ENCODE results near the gene RGSL1.

Gene RGSL1

DNA sequence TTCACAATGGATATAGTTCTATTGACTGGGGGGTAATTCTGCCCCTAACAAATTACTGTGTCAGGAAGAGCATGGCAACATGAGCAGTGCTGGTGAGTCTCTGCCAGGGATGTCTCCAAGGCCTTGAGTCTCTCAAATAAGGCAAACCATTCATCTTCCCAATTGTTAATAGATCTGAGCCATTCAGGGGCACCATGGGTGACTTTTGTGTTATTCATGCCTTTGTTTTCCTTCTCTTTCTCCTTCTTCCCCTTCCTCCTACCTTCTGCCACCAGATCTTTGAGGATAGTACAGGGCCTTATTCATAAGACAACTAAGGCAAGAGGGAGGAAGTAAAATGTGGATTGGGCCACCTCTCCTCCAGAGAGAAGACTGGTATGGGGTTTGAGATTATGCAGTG is at the start of gene RGSL1:
RGSL1 (plus strand) TSS at position 60 of the 400 bp plus-strand sequence; CDS start at position 80, 20 bp downstream.
- DNase-seq: no peak
- in situ Hi-C loops (cut with MboI; ENCODE audit: low pct_unique_long_range_greater_than_20kb, low sequenced_read_pairs): no loop called here

DNA sequence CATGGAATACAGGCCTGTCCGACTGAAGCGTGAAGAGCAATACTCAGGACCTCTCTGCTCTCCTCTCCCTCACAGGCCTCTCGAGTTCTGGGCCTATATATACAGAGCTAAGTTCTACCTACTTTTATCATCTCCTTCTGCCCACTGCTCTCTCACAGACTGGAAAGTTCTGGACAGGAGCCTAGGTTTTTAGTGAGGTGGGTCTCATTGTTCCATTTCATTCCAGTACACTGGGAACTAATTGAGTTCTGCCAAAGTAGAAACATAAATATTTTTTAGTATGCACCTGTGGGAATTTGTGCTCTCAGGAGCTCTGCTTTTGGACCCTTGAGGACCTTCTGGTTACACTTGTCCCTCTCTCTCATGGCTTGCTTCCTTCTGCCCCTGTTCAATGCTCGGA is 49.4 kb upstream of the RGSL1 start, which contains the start of gene TEDDM1:
TEDDM1 (minus strand) TSS at position 101 of the 400 bp plus-strand sequence. CDS start 182 bp downstream, outside the sequence.
- no peak for DNase-seq
- in situ Hi-C loops (cut with MboI; ENCODE audit: low pct_unique_long_range_greater_than_20kb, low sequenced_read_pairs): no loop called here

DNA sequence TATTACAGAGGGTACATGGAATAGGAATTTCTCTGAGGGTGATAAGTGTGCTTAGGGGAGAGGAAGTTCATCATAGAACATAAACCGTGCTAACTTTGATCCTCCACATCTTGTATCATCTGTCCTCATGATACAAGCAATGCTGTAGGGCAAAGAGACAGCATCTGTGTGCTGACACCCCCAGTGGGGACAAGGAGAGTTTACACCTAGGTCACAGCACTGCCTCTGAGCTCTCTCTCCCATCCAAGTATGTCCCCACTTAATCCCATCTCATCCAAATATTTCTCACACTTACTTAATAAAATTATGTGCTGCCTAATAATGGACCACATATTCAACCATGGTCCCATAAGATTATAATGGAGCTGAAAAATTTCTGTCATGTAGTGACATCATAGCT is 45.2 kb upstream of the RGSL1 start:
- in situ Hi-C loops (cut with MboI; ENCODE audit: low pct_unique_long_range_greater_than_20kb, low sequenced_read_pairs): no loop called here
- no peak for DNase-seq

DNA sequence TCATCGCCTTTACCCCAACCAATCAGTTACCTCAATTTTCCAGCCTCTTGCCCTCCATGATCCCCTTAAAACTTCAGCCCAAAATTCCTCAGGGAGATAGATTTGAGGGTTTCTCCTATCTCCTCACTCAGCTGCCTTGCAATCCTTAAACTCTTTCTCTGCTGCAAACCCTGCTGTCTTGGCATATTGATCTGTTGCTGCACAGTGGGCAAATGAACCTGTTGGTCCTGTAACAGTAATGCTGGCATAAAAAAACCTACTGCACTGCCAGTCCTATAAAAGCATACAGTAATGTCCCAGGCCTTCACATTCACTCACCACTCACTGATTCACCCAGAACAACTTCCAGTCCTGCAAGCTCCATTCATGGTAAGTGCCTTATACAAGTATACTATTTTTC is 44.4 kb upstream of the RGSL1 start:
- in situ Hi-C loops (cut with MboI; ENCODE audit: low pct_unique_long_range_greater_than_20kb, low sequenced_read_pairs): no loop called here

DNA sequence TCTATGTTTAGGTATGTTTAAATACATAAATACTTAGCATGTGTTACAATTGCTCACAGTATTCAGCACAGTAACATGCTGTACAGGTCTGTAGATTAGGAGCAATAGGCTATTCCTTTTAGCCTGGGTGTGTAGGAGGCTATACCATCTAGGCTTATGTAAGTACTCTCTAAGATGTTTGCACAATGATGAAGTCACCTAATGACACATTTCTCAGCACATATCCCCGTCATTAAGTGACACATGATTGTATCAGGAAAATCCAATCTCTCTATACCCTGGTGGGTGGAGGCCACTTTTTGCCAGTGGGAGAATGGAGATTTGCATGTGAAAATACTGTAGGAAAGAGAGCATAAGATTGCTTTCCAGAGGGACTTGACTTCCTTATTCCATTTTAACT is 43.9 kb upstream of the RGSL1 start:
- DNase-seq: no peak
- in situ Hi-C loops (cut with MboI; ENCODE audit: low pct_unique_long_range_greater_than_20kb, low sequenced_read_pairs): no loop called here

More for the DNA sequence above, 44.4 kb upstream of the RGSL1 start:
- DNase-seq: no peak

DNA sequence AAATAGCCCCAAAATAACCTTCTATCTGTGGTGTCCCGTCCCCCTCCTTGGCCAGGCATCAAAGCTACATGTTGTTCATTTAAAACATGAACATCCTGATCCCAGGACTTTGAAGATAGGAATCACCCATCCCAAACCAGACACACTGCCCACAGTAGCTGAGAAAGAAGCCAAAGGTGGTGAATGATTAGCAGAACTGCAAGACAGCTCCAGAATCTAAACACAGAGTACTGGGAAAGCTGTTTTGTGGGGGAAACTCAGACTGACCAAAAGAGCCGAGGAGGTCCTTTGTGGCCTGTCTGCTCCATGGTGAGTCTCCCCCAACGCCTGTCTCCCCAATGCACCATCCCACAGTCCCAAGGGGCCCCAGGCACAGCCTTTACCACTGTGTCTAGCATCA is 42.2 kb upstream of the RGSL1 start:
- in situ Hi-C loops (cut with MboI; ENCODE audit: low pct_unique_long_range_greater_than_20kb, low sequenced_read_pairs): no loop called here

DNA sequence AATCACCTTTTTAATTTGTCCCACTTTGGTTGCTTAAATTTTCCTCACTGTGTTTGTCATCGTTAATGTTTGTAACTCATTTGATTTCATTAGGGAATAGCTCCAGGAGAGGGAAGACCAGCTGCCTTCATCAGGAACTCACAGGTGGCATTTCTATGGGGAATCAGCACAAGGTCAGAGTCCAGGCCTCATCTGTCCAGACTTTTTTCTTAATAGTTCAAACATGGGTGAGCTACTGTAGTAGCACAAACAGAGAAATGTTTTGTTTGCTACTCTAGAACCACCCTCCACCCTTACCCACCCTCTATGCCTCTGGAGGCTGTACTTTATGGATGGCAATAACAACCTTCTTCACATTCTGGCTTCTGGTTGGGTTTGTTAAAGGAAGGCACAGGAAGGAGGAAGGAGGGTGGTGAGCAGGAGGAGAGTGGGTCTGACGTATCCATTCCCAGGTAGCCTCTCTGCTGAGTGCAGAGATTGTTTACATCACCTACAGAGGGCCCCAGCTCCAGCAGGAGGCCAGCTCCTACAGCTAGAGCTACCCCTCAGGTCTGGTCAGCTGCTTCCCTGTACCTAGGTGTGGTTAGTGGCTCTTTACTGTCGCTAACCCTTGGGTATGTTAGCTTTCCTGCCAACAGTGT is 41.4 kb upstream of the RGSL1 start:
- in situ Hi-C loops (cut with MboI; ENCODE audit: low pct_unique_long_range_greater_than_20kb, low sequenced_read_pairs): no loop called here
- DNase-seq: no peak

More for the DNA sequence above, 42.2 kb upstream of the RGSL1 start:
- DNase-seq: no peak

DNA sequence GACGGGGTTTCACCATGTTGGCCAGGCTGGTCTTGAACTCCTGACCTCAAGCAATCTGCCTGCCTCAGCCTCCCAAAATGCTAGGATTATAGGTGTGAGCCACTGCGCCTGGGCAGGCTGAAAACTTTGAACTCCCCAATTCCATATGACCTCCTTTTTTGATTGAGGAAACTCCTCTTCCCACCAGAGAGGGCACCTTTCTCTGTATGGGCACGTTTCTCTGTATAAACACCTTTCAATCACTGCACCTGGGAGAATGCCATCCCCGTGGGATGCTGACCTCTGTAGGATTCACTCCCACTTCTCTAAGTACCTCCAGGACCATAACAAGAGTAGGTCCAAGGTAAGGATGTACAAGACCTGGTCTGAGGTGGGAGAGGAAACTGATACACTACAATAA is 39.8 kb upstream of the RGSL1 start:
- DNase-seq: no peak
- in situ Hi-C loops (cut with MboI; ENCODE audit: low pct_unique_long_range_greater_than_20kb, low sequenced_read_pairs): no loop called here

DNA sequence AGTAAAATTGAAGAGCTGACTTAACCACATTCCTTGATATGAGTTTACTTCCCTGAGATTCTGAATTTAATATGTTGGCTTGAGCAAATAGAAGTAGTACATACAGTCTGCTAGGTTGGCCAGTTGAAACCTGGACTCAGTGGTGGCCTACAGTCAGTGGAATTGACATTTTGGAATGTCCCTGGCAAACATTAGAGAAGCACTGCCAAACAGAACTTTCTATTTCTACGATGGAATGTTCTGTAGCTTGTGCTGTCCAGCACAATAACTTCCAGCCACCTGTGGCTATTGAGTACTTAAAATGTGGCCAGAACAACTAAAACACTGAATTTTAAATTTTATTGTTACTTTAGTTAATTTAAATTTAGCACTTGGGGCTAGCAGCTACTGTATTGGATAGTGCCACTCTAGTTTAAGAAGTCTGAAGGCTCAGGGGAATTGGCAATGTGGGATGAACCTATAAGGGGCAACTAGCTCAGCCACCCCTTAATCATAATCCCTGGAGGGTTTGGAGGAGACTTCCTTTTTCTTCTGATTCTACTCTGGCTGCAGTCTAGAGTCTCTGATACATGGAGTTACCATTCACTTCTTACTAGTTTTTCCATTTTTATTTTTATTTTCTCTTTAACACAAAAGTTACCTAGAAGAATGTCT is 39.2 kb upstream of the RGSL1 start:
- no peak for DNase-seq
- in situ Hi-C loops (cut with MboI; ENCODE audit: low pct_unique_long_range_greater_than_20kb, low sequenced_read_pairs): no loop called here

DNA sequence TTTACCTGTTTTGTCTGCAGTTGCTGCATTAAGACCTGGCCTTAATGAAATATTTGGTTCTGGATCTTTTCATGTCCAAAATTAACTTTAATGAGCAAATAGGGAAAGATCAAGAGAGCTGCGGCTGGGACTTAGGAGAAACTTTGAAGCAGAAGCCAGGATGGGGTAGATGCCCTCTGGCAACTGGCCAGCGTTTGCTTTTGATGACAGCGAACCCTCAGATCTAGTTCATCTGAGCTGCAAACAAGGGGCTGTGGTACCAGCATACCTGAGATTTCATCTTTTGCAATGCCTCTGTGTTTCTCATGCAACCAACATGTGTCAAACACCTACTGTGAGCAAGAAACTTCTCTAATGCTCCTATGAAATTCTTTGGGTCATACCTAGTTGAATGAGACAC is 36.5 kb upstream of the RGSL1 start:
- in situ Hi-C loops (cut with MboI; ENCODE audit: low pct_unique_long_range_greater_than_20kb, low sequenced_read_pairs): no loop called here

DNA sequence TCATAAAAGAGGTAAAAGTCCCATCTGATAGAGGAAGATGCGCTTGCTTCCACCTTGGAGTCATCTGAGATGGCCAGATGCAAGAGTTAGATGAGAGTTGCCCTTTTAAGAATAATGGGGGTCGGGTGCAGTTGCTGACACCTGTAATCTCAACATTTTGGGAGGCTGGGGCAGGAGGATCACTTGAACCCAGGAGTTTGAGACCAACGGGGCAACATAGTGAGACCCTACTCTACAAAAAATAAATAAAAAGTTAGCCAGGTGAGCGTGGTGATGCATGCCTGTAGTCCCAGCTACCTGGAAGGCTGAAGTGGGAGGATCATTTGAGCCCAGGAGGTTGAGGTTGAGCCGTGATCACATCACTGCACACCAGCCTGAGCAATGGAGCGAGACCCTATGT is 36.0 kb upstream of the RGSL1 start:
- DNase-seq: no peak
- in situ Hi-C loops (cut with MboI; ENCODE audit: low pct_unique_long_range_greater_than_20kb, low sequenced_read_pairs): no loop called here

More for the DNA sequence above, 36.5 kb upstream of the RGSL1 start:
- no peak for DNase-seq

DNA sequence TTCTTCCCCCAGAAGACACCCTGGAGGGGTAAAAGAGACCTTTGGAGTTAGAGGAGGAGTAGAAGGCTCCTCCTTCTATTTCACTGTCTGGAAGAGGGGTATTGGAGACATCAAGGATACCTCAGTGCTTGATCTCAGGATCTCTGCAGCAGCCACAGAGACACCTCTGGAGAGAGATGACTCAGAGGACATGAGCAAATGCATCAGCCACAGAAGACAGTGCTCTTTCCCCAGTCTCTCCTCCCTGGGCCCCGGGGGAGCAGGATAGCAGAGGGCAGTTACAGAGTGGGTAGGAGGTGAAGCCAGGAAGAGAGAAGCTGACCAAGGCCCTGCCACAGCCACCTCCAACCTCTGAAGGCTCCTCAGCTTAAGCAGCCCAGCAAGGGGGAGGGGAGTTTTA is 34.2 kb upstream of the RGSL1 start:
- no peak for DNase-seq
- in situ Hi-C loops (cut with MboI; ENCODE audit: low pct_unique_long_range_greater_than_20kb, low sequenced_read_pairs): no loop called here

DNA sequence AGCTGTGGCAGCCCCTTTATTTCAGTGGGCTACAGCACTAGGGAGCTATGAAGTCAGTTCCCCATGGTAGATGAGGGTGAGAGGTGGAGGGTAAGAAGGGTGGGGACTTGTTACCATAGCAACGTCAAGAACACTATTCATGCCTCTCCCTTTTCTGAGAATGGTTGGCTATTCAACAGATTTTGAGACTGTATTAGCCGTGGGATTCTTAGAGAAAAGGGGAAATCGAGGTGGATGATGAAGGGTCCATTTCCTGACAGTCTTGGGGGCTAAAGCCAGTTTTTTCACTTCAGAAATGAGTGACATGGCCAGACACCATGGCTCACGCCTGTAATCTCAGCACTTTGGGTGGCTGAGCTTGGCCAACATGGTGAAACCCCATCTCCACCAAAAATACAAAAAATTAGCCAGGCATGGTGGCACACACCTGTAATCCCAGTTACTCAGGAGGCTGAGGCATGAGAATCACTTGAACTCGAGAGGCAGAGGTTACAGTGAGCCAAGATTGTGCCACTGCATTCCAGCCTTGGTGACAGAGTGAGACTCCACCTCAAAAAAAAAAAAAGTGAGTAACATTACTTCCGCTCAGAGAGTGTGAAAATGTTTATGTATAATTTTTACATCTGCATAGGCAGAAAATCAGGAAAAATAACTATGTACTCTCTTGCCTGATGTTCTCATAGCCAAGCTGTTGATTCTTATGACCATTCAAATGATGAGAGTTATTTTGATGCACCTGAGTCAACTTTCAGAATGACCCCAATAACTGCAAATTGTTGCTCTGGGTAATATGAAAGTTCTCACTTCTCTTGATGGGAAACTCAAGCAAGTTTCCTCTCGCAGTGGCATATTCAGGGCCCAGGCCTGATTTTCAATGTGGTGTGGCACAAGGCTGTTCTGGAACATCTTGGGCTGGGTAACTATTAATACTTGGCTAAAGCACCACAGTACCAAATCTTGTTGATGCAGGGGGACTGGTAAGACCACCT is 23.2 kb upstream of the RGSL1 start:
- no peak for DNase-seq

DNA sequence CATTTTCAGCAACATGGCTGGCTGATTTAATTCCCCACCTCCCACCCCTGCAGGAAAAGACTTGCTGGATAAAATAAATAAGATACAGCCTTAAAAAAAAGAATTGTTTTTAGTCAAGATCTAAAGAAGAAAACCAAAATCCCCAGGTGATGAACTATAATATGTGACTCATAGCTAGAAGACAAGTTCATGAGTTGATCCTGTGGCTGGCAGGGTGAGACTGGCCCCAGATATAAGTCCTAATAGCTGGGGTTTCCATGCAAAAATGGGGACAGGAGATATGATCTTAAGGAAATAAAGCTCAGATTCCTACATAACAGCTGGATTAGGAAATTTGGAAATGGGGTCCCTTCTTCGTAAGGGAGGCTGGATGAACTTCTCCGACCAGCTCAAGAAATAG is 21.9 kb upstream of the RGSL1 start:
- in situ Hi-C loops (cut with MboI; ENCODE audit: low pct_unique_long_range_greater_than_20kb, low sequenced_read_pairs): no loop called here
- DNase-seq: no peak

More for the DNA sequence above, 23.2 kb upstream of the RGSL1 start:
- in situ Hi-C loops (cut with MboI; ENCODE audit: low pct_unique_long_range_greater_than_20kb, low sequenced_read_pairs): no loop called here

DNA sequence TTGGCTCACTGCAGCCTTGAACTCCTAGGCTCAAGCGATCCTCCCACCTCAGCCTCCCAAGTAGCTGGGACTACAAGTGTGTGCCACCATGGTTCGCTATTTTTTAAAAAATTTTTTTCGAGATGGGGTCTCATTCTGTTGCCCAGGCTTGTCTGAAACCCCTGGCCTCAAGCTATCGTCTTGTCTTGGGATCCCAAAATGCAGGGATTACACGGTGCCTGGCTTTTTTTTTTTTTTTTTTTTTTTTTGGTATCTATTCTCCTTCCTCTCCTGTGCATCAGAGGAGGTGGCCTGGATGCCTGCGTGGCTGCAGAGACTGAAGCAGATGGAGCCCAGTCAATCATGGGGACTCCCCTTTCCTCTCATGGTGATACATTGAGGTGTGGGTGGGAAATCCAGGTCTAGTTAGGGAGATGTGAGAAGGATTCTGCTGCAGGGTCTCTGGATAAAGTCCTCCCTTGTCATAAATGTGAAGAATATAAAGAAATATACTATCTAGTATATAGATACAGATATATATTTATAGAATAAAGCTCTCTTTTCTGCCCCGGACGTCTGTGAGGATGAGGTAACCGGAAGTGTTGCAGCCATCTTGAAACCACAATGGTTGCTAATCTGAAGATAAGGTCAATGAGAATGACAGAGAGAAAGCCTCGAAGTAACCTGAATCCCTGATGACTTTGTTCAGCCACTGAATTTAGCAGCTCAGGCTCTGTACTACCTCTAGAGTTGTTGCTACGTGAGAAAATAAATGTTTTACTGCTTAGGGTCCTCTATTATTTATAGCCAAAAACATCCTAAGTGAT is 19.5 kb upstream of the RGSL1 start:
- peak; percentile 53 for DNase-seq
- in situ Hi-C loops (cut with MboI; ENCODE audit: low pct_unique_long_range_greater_than_20kb, low sequenced_read_pairs): no loop called here

DNA sequence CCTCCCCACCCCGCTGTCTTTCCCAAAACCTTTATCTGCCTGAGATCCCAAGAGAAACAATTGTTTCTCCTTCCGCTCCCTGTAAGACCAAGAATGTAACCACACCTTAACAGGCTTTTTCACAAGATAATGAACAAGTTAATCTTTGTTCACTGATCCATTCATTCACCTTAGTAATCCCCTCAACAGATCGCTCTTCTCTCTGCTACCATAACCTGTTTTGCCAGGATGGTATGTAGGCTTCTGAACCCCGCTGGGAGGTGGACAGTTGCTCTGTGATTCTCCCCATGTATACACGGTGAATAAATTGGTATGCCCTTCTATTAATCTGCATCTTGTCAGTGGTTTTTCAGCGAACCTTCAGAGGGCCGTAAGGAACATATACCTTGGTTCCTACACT is 18.7 kb upstream of the RGSL1 start:
- in situ Hi-C loops (cut with MboI; ENCODE audit: low pct_unique_long_range_greater_than_20kb, low sequenced_read_pairs): no loop called here
- no peak for DNase-seq

DNA sequence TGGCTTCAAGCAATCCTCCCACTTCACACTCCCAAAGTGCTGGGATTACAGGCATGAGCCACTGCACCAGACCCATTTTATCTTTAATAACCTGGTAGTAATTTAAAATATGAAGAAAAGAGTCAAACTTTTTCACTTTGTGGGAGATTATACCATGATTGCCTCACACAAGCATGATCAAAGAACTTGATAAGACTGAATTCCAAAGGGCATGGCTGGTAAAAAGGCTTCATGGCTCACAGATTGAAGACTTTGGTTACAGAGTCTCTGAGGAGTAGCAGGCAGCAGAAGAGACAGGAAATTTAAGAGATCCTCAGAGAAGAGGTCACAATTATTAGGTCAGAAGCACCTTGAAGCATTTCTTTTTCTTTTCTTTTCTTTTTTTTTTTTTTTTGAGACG is 16.4 kb upstream of the RGSL1 start:
- no peak for DNase-seq
- in situ Hi-C loops (cut with MboI; ENCODE audit: low pct_unique_long_range_greater_than_20kb, low sequenced_read_pairs): no loop called here

DNA sequence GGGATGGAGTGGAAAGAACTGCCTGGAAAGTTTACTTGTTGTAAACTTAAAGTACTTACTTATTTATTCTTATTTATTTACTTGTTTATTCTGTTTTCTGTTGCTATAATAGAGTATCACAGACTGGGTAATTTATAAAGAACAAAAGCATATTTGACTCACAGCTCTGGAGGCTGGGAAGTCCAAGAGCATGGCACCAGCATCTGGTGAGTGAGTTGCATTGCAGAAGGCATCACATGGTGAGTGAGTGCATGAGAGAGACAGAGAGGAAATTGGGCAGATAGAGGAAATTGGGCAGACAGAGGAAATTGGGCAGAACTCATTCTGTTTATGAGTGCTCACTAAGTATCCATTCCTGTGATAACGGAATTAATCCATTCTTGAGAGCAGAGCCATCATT is 11.6 kb upstream of the RGSL1 start:
- DNase-seq: no peak
- in situ Hi-C loops (cut with MboI; ENCODE audit: low pct_unique_long_range_greater_than_20kb, low sequenced_read_pairs): no loop called here

DNA sequence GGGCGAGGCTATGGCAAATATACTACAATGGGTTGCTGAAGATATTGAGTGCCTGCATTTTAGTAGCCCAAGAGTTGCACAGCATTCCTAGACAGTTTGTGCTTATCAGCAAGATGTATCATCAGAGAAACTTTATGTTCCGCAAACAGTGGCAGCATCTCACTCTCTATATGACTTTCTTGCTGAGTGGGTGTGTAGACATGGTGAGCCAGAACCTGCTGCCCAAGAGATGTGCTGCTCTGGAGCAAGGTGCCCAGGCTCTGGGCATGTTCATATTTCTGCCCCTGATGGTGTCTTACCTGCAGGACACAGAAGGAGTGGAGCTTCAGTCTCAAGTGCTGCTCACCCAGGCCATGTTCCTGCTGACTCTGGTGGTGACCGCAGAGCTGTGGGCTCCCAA is 8.2 kb upstream of the RGSL1 start:
- in situ Hi-C loops (cut with MboI; ENCODE audit: low pct_unique_long_range_greater_than_20kb, low sequenced_read_pairs): no loop called here
- no peak for DNase-seq
